ENCODE results near the gene ANKRD18A. TPM values are rescaled to one million over a fixed set of nuclear protein-coding genes. Genes with fewer than 3 reads are reported as not detected.
"Not testable (repeated sequence)": the region's sequence is repeated elsewhere in the genome, so short reads cannot be mapped to it uniquely, and the experiment has no call there.

ANKRD18A gene
- total and polyA plus RNA-seq, 2 of the 4 experiments (the other 2 are of a cell fraction): not detected

DNA sequence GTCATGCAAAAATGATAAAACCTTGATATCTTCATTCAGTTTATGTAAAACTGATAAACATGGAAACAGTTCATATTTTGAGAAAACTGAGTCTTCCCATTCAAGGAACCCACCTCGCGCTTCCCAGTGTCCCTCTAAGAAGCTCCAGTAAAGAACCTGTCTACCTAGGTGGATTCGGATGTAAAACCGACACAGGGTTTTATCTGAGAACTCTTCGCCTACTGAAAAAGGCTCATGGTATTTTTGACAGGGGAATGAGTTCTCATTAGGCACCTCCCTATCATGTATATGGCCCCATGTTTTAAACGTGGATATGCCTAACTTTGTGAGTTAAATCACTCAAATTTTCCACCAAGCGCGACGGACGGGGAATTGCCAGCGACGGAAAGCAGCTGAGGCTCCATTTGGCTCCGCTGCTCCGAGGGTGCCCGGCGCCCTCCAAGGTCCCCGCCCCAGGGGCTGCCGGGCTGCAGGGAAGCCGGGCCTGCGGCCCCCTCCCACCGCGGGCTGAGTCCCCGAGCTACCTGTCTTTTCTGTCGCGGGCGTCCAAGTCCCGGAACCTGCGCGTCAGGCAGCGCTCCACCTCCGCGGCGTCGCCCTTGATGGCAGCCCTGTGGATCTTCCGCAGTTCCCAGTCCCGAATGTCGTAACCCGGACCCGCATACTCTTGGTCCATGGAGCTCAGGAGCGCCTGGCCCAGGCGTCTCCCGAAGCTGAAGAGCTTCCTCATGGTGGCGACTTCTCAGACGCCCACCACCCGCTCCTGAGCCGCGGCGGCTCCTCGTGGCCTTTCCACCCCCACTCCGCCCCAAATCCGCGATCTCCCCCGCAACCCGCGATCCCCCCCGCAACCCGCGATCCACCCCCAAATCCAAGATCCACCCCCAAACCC is 594 bp downstream of the ANKRD18A start (continued):
- TF ChIP-seq POLR2A (IDR thresholded peaks at IDR 0.05; ENCODE audit: low read depth, low read length): no peak
- TF ChIP-seq MAFK (IDR thresholded peaks at IDR 0.05; ENCODE audit: low read depth, low read length): no peak

DNA sequence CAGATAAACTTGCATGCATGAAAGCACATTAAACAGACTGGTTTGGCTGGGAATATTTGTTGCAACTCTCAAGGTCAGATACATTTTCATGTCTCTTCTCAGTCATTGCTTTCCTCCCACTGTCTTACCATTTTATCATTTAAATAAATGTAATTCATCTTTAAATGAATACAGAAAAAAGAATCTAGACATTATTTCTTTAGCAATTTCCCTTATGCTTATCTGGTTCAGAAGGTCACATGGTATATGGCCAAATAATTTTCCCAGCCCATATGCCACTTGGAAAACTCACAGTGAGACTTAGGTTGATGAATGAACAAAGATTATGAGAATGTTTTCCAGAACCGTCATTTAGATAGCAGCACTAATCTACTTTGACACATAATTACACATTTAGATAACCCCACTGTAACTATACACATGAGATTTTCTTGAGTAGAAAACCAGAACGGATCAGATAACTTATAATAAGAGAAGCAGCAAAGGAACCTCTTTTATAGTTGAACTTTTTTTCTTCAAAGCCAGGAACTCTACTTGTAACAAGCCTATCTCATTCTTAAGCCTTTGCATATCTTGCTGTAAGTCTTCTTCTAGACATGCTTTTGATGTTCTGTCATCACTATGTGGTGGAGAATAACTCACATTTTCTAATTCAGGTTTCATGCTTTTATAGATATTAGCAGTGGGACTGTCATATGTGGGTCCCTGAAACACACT is 22.2 kb downstream of the ANKRD18A start:
- H3K9me1 ChIP-seq (ENCODE audit: insufficient read depth, low read length); H3K4ac ChIP-seq (ENCODE audit: low read depth, low read length); H4K20me1 ChIP-seq (ENCODE audit: insufficient read depth, low read length); H3K4me3 ChIP-seq (ENCODE audit: insufficient read depth, low read depth, low read length); H3K9me3 ChIP-seq (ENCODE audit: control insufficient read depth, insufficient read depth, low read length); CTCF ChIA-PET; H3K14ac ChIP-seq (replicated peaks; ENCODE audit: low read depth, low read length); H3K4me1 ChIP-seq (ENCODE audit: control insufficient read depth, insufficient read depth, low read length); in situ Hi-C loops (cut with MboI; ENCODE audit: low sequenced_read_pairs); H2BK20ac ChIP-seq (ENCODE audit: low read depth, low read length); H2AK5ac ChIP-seq (ENCODE audit: low read depth, low read length); H3K79me1 ChIP-seq (ENCODE audit: low read depth in 1 of 2, low read length in 2 of 2); H2AFZ ChIP-seq (replicated peaks; ENCODE audit: low read length, poor library complexity); dilution Hi-C loops (cut with HindIII; ENCODE audit: low sequenced_read_pairs, unreplicated experiment); H2AK9ac ChIP-seq (replicated peaks; ENCODE audit: low read depth, low read length, poor library complexity); H3K56ac ChIP-seq (ENCODE audit: extremely low read depth, insufficient read depth, low read length); H3K27me3 ChIP-seq (ENCODE audit: control insufficient read depth, insufficient read depth, low read length); H2BK120ac ChIP-seq (ENCODE audit: low read depth, low read length); H2BK5ac ChIP-seq (ENCODE audit: low read depth, low read length, poor library complexity, severe bottlenecking); POLR2A ChIA-PET (ENCODE audit: unreplicated experiment); DNase-seq; H3K36me3 ChIP-seq (ENCODE audit: control insufficient read depth, insufficient read depth, low read length); H4K5ac ChIP-seq (ENCODE audit: low read depth, low read length); H4K8ac ChIP-seq (ENCODE audit: low read depth in 2 of 2, low read length in 2 of 2); H4K91ac ChIP-seq (ENCODE audit: insufficient read depth, low read depth, low read length); H3K4me2 ChIP-seq (ENCODE audit: low read depth, low read length); BruUV-seq (replicated peaks); H2BK15ac ChIP-seq (ENCODE audit: low read depth, low read length); H3K27ac ChIP-seq (ENCODE audit: insufficient read depth, low read length); H3K18ac ChIP-seq (ENCODE audit: low read depth, low read length); ATAC-seq (ENCODE audit: low read depth); H3K9ac ChIP-seq (ENCODE audit: low read depth, low read length); H3K23ac ChIP-seq (ENCODE audit: low read depth, low read length): not testable (repeated sequence)
- intact Hi-C loops (cut with micrococcal nuclease): loop anchor here (10.0 kb wide), 1 partner anchor 487 kb away; no protein-coding TSS in a partner anchor
- no CpG with 5 or more reads among the region's 2 CpGs for WGBS, 2 experiments (ENCODE audit: extremely low coverage in 2 of 2, insufficient read length in 1 of 2)

DNA sequence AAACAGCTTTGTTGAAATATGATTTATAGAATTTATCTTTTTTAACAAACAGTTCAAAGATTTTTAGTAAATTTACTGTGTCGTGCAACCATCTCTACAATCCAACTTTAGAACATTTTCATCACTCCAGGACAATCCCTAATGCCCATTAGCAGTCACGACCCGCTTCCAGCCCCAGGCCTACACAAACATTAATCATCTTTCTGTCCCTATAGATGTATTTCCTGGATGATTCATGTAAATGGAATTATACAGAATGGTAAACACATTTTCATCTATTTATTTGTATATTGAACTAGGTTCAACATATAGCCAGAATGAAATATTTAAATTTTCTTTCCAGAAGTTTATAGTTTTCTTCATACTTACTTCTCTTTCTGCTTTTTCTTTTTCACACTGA is 25.3 kb downstream of the ANKRD18A start:
- BruUV-seq (replicated peaks); H3K9ac ChIP-seq (ENCODE audit: low read depth, low read length); H2AK9ac ChIP-seq (replicated peaks; ENCODE audit: low read depth, low read length, poor library complexity); H3K4me3 ChIP-seq (ENCODE audit: insufficient read depth, low read depth, low read length); H4K5ac ChIP-seq (ENCODE audit: low read depth, low read length); H3K9me3 ChIP-seq (ENCODE audit: control insufficient read depth, insufficient read depth, low read length); H3K36me3 ChIP-seq (ENCODE audit: control insufficient read depth, insufficient read depth, low read length); H3K56ac ChIP-seq (ENCODE audit: extremely low read depth, insufficient read depth, low read length); H3K4ac ChIP-seq (ENCODE audit: low read depth, low read length); H3K27me3 ChIP-seq (ENCODE audit: control insufficient read depth, insufficient read depth, low read length); H2BK120ac ChIP-seq (ENCODE audit: low read depth, low read length); H3K4me2 ChIP-seq (ENCODE audit: low read depth, low read length); H3K4me1 ChIP-seq (ENCODE audit: control insufficient read depth, insufficient read depth, low read length); H3K14ac ChIP-seq (replicated peaks; ENCODE audit: low read depth, low read length); dilution Hi-C loops (cut with HindIII; ENCODE audit: low sequenced_read_pairs, unreplicated experiment); H2BK20ac ChIP-seq (ENCODE audit: low read depth, low read length); POLR2A ChIA-PET (ENCODE audit: unreplicated experiment); H3K18ac ChIP-seq (ENCODE audit: low read depth, low read length); H3K27ac ChIP-seq (ENCODE audit: insufficient read depth, low read length); H2BK15ac ChIP-seq (ENCODE audit: low read depth, low read length); H4K20me1 ChIP-seq (ENCODE audit: insufficient read depth, low read length); H3K9me1 ChIP-seq (ENCODE audit: insufficient read depth, low read length); H2BK5ac ChIP-seq (ENCODE audit: low read depth, low read length, poor library complexity, severe bottlenecking); H3K23ac ChIP-seq (ENCODE audit: low read depth, low read length); ATAC-seq (ENCODE audit: low read depth); H3K79me1 ChIP-seq (ENCODE audit: low read depth in 1 of 2, low read length in 2 of 2); CTCF ChIA-PET; H4K8ac ChIP-seq (ENCODE audit: low read depth in 2 of 2, low read length in 2 of 2); H2AFZ ChIP-seq (replicated peaks; ENCODE audit: low read length, poor library complexity); H2AK5ac ChIP-seq (ENCODE audit: low read depth, low read length); DNase-seq; in situ Hi-C loops (cut with MboI; ENCODE audit: low sequenced_read_pairs); H4K91ac ChIP-seq (ENCODE audit: insufficient read depth, low read depth, low read length): not testable (repeated sequence)
- intact Hi-C loops (cut with micrococcal nuclease): loop anchor here (10.0 kb wide), 1 partner anchor 490 kb away; no protein-coding TSS in a partner anchor
- no CpG with 5 or more reads among the region's 3 CpGs for WGBS, 2 experiments (ENCODE audit: extremely low coverage in 2 of 2, insufficient read length in 1 of 2)

Data from IMR-90 (cell line).